Activated CD8-positive, alpha-beta T cell treated with anti-CD3 and anti-CD28 coated beads for 36 hours (primary cell): ENCODE data around the gene C20orf202. TPM values are rescaled to one million over a fixed set of nuclear protein-coding genes. Genes with fewer than 3 reads are reported as not detected.
A peak's percentile ranks its signal among the peaks of the same experiment; 100 is the strongest.

ENCODE experiments used
- ATAC-seq: fragments of 200-7000 bp; cut with Tn5 transposase; one replicate; pipeline ENCODE4 v1.10.0; 2021; ENCODE audit warnings: mild to moderate bottlenecking, moderate library complexity
- CTCF ChIA-PET: fragments of 350-600 bp; sonication (Branson Sonifier 250); formaldehyde crosslinking; loops from one replicate; lab custom pipeline; 2021; ENCODE audit warnings: antibody characterized with exemption; lab: Charles Lee
- POLR2A ChIA-PET: fragments of 350-600 bp; sonication (Branson Sonifier 250); formaldehyde crosslinking; loops from one replicate; lab custom pipeline; 2021; ENCODE audit warnings: antibody characterized with exemption; lab: Charles Lee
- DNase-seq: peaks from one replicate; pipeline ENCODE4 v3.0.0-alpha.2; 2020
- H3K27ac Mint-ChIP-seq: one replicate; pipeline ENCODE4 v1.8.0; 2021; ENCODE audit warnings: mild to moderate bottlenecking, mixed read lengths
- H3K27me3 Mint-ChIP-seq: one replicate; pipeline ENCODE4 v1.8.0; 2021; ENCODE audit warnings: mixed read lengths
- H3K36me3 Mint-ChIP-seq: one replicate; pipeline ENCODE4 v1.8.0; 2021; ENCODE audit warnings: low read depth, mixed read lengths
- H3K4me1 Mint-ChIP-seq: one replicate; pipeline ENCODE4 v1.8.0; 2021; ENCODE audit warnings: low read depth, mixed read lengths
- H3K4me3 Mint-ChIP-seq: one replicate; pipeline ENCODE4 v1.8.0; 2021; ENCODE audit warnings: mild to moderate bottlenecking, moderate library complexity, mixed read lengths
- H3K9me3 Mint-ChIP-seq: one replicate; pipeline ENCODE4 v1.8.0; 2021; ENCODE audit warnings: mixed read lengths
- CTCF ChIP-seq: fragments of 200-600 bp; IDR thresholded peaks from one replicate; pipeline ENCODE4 v1.8.0; 2022; ENCODE audit warnings: antibody characterized with exemption, mild to moderate bottlenecking
- intact Hi-C: fragments of 100-400 bp; cut with micrococcal nuclease; formaldehyde crosslinking; loops from one replicate; pipeline ENCODE4 v1.10.0; 2022
- total RNA-seq, 2 experiments: library from RNA; stranded (reverse); gene quantifications; one replicate each; pipeline ENCODE4 v1.2.3, GENCODE V29; 2021

The C20orf202 gene
- total RNA-seq, 2 experiments from 2014 or later = not detected

- H3K36me3 Mint-ChIP-seq = peaks cover 62% of the 10 kb centered on the region
- POLR2A ChIA-PET = no interaction called here
- no peak for ATAC-seq
These were observed 37.3 kb upstream of the C20orf202 start for GRCh38 chr20:1165941-1166340.

GRCh38 chr20:1166948-1167720 lies 36.1 kb upstream of the C20orf202 start:
- no peaks in the 10 kb centered on the region for H3K4me1 Mint-ChIP-seq
- H3K4me3 Mint-ChIP-seq = no peak overlapping the region
- no peaks in the 10 kb centered on the region for H3K9me3 Mint-ChIP-seq
- H3K27me3 Mint-ChIP-seq = no peaks in the 10 kb centered on the region
- CTCF ChIA-PET = no interaction called here
- DNase-seq (no peak), ATAC-seq (no peak)
- H3K36me3 Mint-ChIP-seq = peaks cover 58% of the 10 kb centered on the region
- peak overlapping the region; percentile 34 for H3K27ac Mint-ChIP-seq
- TF ChIP-seq CTCF = no peak
- POLR2A ChIA-PET = interaction anchor here (0.6 kb wide), 1 partner anchor 282 kb away, joined by 4 read pairs; no protein-coding TSS in a partner anchor
- intact Hi-C loops = no loop called here

More at GRCh38 chr20:1165941-1166340, 37.3 kb upstream of the C20orf202 start:
- Mint-ChIP-seq H3K4me1 (no peaks in the 10 kb centered on the region), H3K9me3 (no peaks in the 10 kb centered on the region), H3K27ac (no peak overlapping the region), H3K27me3 (no peaks in the 10 kb centered on the region), H3K4me3 (no peak overlapping the region)
- CTCF ChIA-PET = no interaction called here
- intact Hi-C loops = no loop called here
- TF ChIP-seq CTCF = no peak
- DNase-seq = no peak

- Mint-ChIP-seq H3K36me3 (peaks cover 51% of the 10 kb centered on the region), H3K27me3 (no peaks in the 10 kb centered on the region), H3K4me1 (no peaks in the 10 kb centered on the region), H3K9me3 (no peaks in the 10 kb centered on the region), H3K27ac (no peak overlapping the region), H3K4me3 (no peak overlapping the region)
- no peak for TF ChIP-seq CTCF
- POLR2A ChIA-PET = no interaction called here
- DNase-seq (no peak), ATAC-seq (no peak)
- intact Hi-C loops = no loop called here
- CTCF ChIA-PET = no interaction called here
These were observed 34.0 kb upstream of the C20orf202 start for GRCh38 chr20:1169224-1169623.

- Mint-ChIP-seq H3K27ac (no peak overlapping the region), H3K4me1 (no peaks in the 10 kb centered on the region), H3K27me3 (no peaks in the 10 kb centered on the region), H3K9me3 (no peaks in the 10 kb centered on the region), H3K4me3 (no peak overlapping the region), H3K36me3 (peaks cover 36% of the 10 kb centered on the region)
- TF ChIP-seq CTCF = no peak
- no peak for ATAC-seq
- ChIA-PET POLR2A (no interaction called here), CTCF (no interaction called here)
- intact Hi-C loops = no loop called here
- peak; percentile 21 for DNase-seq
These were observed 31.7 kb upstream of the C20orf202 start for GRCh38 chr20:1171461-1172093.

GRCh38 chr20:1173698-1174097 lies 29.6 kb upstream of the C20orf202 start:
- H3K36me3 Mint-ChIP-seq = peaks cover 22% of the 10 kb centered on the region
- ChIA-PET POLR2A (no interaction called here), CTCF (no interaction called here)
- H3K4me1 Mint-ChIP-seq = no peaks in the 10 kb centered on the region
- intact Hi-C loops = no loop called here
- DNase-seq (no peak), ATAC-seq (no peak)
- H3K27me3 Mint-ChIP-seq = no peaks in the 10 kb centered on the region
- H3K4me3 Mint-ChIP-seq = no peak overlapping the region
- H3K9me3 Mint-ChIP-seq = no peaks in the 10 kb centered on the region
- no peak for TF ChIP-seq CTCF
- no peak overlapping the region for H3K27ac Mint-ChIP-seq
